Hippocampal formation (tissue), 2 donors: ENCODE results near the gene ZNF814.
A peak's percentile ranks its signal among the peaks of the same experiment; 100 is the strongest.
"Not testable (repeated sequence)": the region's sequence is repeated elsewhere in the genome, so short reads cannot be mapped to it uniquely, and the experiment has no call there.

Experiments
- DNase-seq, 2 donors: peaks; one replicate each; lab custom pipeline; 2025; lab: John Stamatoyannopoulos, UW

The ZNF814 gene

GRCh38 chr19:57862351-57862750 lies 26.5 kb downstream of the ZNF814 start:
- DNase-seq: not testable (repeated sequence)

- DNase-seq: not testable (repeated sequence)
Observed at GRCh38 chr19:57854117-57854516, 34.7 kb downstream of the ZNF814 start.

GRCh38 chr19:57851812-57852603 lies 36.8 kb downstream of the ZNF814 start:
- DNase-seq: not testable (repeated sequence)

GRCh38 chr19:57850553-57851017 lies 38.3 kb downstream of the ZNF814 start:
- no peak for DNase-seq

- peak; percentile 54 to 76 for DNase-seq
Observed at GRCh38 chr19:57849666-57850473, 39.0 kb downstream of the ZNF814 start, which contains the start of gene ZNF587. Gene ZNF587 (plus strand): TSS chr19:57849859. CDS start chr19:57850039, 180 bp downstream.

GRCh38 chr19:57849162-57849665 lies 39.6 kb downstream of the ZNF814 start:
- not testable (repeated sequence) for DNase-seq

GRCh38 chr19:57847164-57847563 lies 41.7 kb downstream of the ZNF814 start:
- DNase-seq: not testable (repeated sequence)

- no peak for DNase-seq
Observed at GRCh38 chr19:57841122-57841763, 47.6 kb downstream of the ZNF814 start.

- DNase-seq: not testable (repeated sequence)
Observed at GRCh38 chr19:57838622-57839191, 50.1 kb downstream of the ZNF814 start.

GRCh38 chr19:57836991-57837390 lies 51.8 kb downstream of the ZNF814 start:
- DNase-seq: not testable (repeated sequence)

GRCh38 chr19:57830071-57830602 lies 58.7 kb downstream of the ZNF814 start, which contains the start of gene ZNF587B:
Gene ZNF587B (plus strand): TSS chr19:57830299. CDS start chr19:57830529, 230 bp downstream.
- peak; percentile 10 to 18 for DNase-seq

- DNase-seq: no peak
Observed at GRCh38 chr19:57829316-57829715, 59.5 kb downstream of the ZNF814 start.

GRCh38 chr19:57825511-57825910 lies 63.3 kb downstream of the ZNF814 start:
- DNase-seq: no peak

GRCh38 chr19:57823608-57824007 lies 65.2 kb downstream of the ZNF814 start:
- not testable (repeated sequence) for DNase-seq

- DNase-seq: not testable (repeated sequence)
Observed at GRCh38 chr19:57823155-57823554, 65.7 kb downstream of the ZNF814 start.

GRCh38 chr19:57821501-57821900 lies 67.3 kb downstream of the ZNF814 start:
- not testable (repeated sequence) for DNase-seq

GRCh38 chr19:57821095-57821494 lies 67.7 kb downstream of the ZNF814 start:
- DNase-seq: not testable (repeated sequence)

GRCh38 chr19:57820599-57820998 lies 68.2 kb downstream of the ZNF814 start:
- DNase-seq: no peak

GRCh38 chr19:57819475-57820148 lies 69.2 kb downstream of the ZNF814 start:
- peak; percentile 75 to 88 for DNase-seq

- DNase-seq: no peak
Observed at GRCh38 chr19:57818378-57818777, 70.5 kb downstream of the ZNF814 start.
